GM12872 (cell line): ENCODE measurements around the gene CFAP69.

Experiments
- TF ChIP-seq, protein P1 (sequence below): IDR thresholded peaks from 3 replicates; pipeline ENCODE4 v1.5.1; 2011; ENCODE audit warnings: low read depth, mild to moderate bottlenecking, low read length, moderate library complexity; ENCODE audit not compliant: insufficient read depth

The CFAP69 gene

DNA sequence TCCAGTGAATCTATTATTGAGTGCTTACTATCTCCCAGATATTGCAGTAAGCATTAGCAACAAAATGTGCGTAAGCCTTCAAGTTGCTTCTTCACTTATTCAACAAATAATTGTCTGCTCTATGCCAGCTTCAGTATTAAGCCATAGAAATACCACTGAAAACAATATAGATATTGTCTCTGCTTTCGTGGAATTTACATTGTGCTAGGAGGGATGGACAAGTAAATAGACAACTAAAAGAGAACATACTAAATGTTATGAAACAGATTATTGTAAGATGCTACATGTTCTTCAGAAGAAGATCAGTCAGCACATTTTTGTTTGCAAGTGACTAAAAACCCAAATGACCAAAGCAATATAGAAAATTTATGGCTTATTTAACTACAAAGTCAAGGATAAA lies 27.3 kb downstream of the CFAP69 start:
- TF ChIP-seq, protein P1, sequence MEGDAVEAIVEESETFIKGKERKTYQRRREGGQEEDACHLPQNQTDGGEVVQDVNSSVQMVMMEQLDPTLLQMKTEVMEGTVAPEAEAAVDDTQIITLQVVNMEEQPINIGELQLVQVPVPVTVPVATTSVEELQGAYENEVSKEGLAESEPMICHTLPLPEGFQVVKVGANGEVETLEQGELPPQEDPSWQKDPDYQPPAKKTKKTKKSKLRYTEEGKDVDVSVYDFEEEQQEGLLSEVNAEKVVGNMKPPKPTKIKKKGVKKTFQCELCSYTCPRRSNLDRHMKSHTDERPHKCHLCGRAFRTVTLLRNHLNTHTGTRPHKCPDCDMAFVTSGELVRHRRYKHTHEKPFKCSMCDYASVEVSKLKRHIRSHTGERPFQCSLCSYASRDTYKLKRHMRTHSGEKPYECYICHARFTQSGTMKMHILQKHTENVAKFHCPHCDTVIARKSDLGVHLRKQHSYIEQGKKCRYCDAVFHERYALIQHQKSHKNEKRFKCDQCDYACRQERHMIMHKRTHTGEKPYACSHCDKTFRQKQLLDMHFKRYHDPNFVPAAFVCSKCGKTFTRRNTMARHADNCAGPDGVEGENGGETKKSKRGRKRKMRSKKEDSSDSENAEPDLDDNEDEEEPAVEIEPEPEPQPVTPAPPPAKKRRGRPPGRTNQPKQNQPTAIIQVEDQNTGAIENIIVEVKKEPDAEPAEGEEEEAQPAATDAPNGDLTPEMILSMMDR, result no peak

DNA sequence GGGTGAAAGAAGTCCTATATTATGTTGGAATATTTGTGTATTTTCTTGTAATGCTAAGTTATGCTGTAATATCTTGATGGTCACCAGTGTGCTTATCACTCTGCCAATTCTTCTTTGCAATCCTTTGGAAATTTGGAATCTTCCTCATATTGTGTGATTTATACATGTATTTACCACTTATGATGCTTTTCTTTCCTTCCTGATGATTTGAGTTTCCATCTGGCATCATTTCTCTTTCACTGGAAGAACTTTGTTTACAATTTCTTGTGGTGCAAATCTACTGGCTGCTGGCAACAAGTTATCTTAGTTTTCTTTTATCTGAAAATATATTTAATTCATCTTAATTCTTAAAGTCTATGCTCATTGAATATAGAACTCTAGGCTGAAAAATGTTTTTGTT lies 29.2 kb downstream of the CFAP69 start:
- TF ChIP-seq, protein P1, result no peak

GRCh38 chr7:90276033-90276728 lies 31.2 kb downstream of the CFAP69 start:
- TF ChIP-seq, protein P1, result no peak

GRCh38 chr7:90288154-90288553 lies 43.2 kb downstream of the CFAP69 start:
- TF ChIP-seq, protein P1, result no peak

- TF ChIP-seq, protein P1, result no peak
Measured at GRCh38 chr7:90290244-90291113, 45.5 kb downstream of the CFAP69 start.

DNA sequence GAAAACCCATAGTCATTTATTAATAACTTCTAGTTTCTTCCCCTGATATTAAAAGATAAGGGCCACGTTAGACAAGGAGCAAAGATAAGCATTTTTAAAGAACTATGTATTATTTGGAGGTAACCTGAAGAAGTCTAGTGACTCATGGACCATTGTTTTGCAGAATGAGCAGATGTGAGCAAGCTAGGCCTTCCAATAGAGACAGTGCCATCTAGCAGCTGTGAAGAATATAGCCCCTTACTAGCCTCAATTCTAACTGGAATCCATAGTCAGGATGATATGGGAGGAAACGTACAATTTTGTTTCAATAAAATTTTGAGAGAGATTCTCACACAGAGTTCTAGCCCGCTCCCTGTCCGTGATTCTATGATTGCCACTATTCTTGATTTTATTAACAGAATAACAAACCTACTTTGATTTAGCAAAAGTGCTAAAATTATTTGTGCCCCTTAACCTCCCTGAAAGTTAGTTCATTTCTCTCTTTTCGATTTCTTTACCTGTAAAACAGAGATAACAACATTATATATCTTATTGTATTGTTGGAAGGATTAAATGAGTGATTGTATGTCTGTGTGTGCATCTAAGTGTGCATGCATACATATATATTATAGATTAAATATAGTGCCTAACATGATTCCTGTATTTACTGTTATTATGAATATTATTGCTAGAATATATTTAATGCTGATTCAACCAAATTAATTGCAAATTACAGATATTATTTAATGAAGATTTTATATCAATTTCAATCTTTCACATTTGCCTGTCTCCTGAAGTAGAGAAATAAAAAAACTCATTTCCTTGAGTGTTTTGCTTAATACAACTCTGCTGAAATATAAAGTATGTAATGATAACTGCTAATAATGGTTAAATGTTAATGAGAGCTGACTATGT lies 53.4 kb downstream of the CFAP69 start:
- TF ChIP-seq, protein P1, result peak; percentile 71

DNA sequence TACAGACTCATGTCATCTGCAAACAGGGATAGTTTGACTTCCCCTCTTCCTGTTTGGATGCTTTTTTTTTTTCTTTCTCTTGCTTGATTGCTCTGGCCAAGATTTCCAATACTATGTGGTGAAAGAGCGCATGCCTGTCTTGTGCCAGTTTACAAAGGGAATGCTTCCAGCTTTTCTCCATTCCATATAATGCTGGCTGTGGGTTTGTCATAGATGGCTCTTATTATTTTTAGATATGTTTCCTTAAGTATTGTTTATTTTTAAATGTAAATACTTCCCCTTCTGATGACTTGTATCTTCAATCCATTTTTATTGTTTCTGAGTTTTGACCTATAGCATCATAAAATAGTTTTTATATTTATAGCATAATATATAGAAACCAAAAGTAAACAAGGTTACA lies 58.3 kb downstream of the CFAP69 start:
- TF ChIP-seq, protein P1, result no peak
